GM12891 (cell line): ENCODE results near the gene DCLRE1C.
"Not testable (repeated sequence)": the region's sequence is repeated elsewhere in the genome, so short reads cannot be mapped to it uniquely, and the experiment has no call there.

Source experiments
- POLR2A ChIP-seq: IDR thresholded peaks from 2 replicates; pipeline ENCODE4 v1.6.1; 2011; ENCODE audit warnings: low read depth, low read length, control low read depth
- POLR2AphosphoS5 ChIP-seq: IDR thresholded peaks from 2 replicates; pipeline ENCODE4 v1.6.1; 2011; ENCODE audit warnings: low read depth, low read length, control low read depth
- SPI1 ChIP-seq: IDR thresholded peaks from 2 replicates; pipeline ENCODE4 v1.6.1; 2011; ENCODE audit warnings: low read depth, low read length, control low read depth

- TF ChIP-seq POLR2AphosphoS5, POLR2A, SPI1: not testable (repeated sequence)
Measured at GRCh38 chr10:14907591-14907990, 46.3 kb downstream of the DCLRE1C start.
